Loucy (cell line): ENCODE data around the gene CIB4.
"Not testable (repeated sequence)": the region's sequence is repeated elsewhere in the genome, so short reads cannot be mapped to it uniquely, and the experiment has no call there.

Experiments
- H2AFZ ChIP-seq: fragments of 200-600 bp; sonication (generic); 2 replicates; pipeline ENCODE4 v1.6.0; 2016; ENCODE audit warnings: antibody characterized with exemption, mild to moderate bottlenecking, low read length, moderate library complexity
- H3F3A ChIP-seq: fragments of 200-600 bp; 2 replicates; pipeline ENCODE4 v1.6.0; 2016; ENCODE audit warnings: antibody characterized with exemption, low read depth, mild to moderate bottlenecking
- H3K27me3 ChIP-seq: fragments of 200-600 bp; sonication (generic); 2 replicates; pipeline ENCODE4 v1.6.1; 2014; ENCODE audit warnings: low read length, mild to moderate bottlenecking; ENCODE audit not compliant: insufficient read depth, poor library complexity, severe bottlenecking
- H3K36me3 ChIP-seq: fragments of 200-600 bp; sonication (generic); 2 replicates; pipeline ENCODE4 v1.6.1; 2016; ENCODE audit warnings: low read length; ENCODE audit not compliant: insufficient read depth
- H3K4me1 ChIP-seq: fragments of 200-600 bp; sonication (generic); 2 replicates; pipeline ENCODE4 v1.5.1; 2014; ENCODE audit warnings: low read length, mild to moderate bottlenecking; ENCODE audit not compliant: insufficient read depth, poor library complexity, severe bottlenecking
- H3K4me2 ChIP-seq: fragments of 200-600 bp; sonication (generic); 2 replicates; pipeline ENCODE4 v1.6.0; 2014; ENCODE audit warnings: antibody characterized with exemption, low read length, low read depth, mild to moderate bottlenecking; ENCODE audit not compliant: poor library complexity, severe bottlenecking
- H3K4me3 ChIP-seq: fragments of 200-600 bp; sonication (generic); 2 replicates; pipeline ENCODE4 v1.5.1; 2014; ENCODE audit warnings: low read length, mild to moderate bottlenecking, mixed read lengths; ENCODE audit not compliant: poor library complexity, severe bottlenecking
- H3K79me2 ChIP-seq: fragments of 200-600 bp; sonication (generic); 2 replicates; pipeline ENCODE4 v1.6.1; 2014; ENCODE audit warnings: low read length; ENCODE audit not compliant: insufficient read depth
- H3K9ac ChIP-seq: fragments of 200-600 bp; sonication (generic); 2 replicates; pipeline ENCODE4 v1.6.0; 2014; ENCODE audit warnings: mild to moderate bottlenecking, low read depth, low read length, moderate library complexity; ENCODE audit not compliant: poor library complexity, severe bottlenecking
- H3K9me2 ChIP-seq: fragments of 200-600 bp; sonication (generic); replicated peaks from 2 replicates; pipeline ENCODE4 v1.6.1; 2016; ENCODE audit warnings: low read depth, low read length, mixed read lengths
- H3K9me3 ChIP-seq: fragments of 200-600 bp; sonication (generic); 2 replicates; pipeline ENCODE4 v1.6.1; 2014; ENCODE audit warnings: mild to moderate bottlenecking, antibody characterized with exemption, low read length, low read depth; ENCODE audit not compliant: insufficient read depth
- H4K20me1 ChIP-seq: fragments of 200-600 bp; sonication (generic); 2 replicates; pipeline ENCODE4 v1.6.0; 2014; ENCODE audit warnings: antibody characterized with exemption, low read length, mild to moderate bottlenecking; ENCODE audit not compliant: insufficient read depth, poor library complexity, severe bottlenecking
- CTCF ChIP-seq: fragments of 200-600 bp; sonication (generic); conservative IDR thresholded peaks from 2 replicates; pipeline ENCODE4 v1.5.1; 2014; ENCODE audit warnings: mild to moderate bottlenecking, antibody characterized with exemption, low read length
- EZH2phosphoT487 ChIP-seq: fragments of 200-600 bp; IDR thresholded peaks from 2 replicates; pipeline ENCODE4 v1.6.1; 2018; ENCODE audit warnings: antibody characterized with exemption, mild to moderate bottlenecking, moderate library complexity, borderline replicate concordance

The CIB4 gene

GRCh38 chr2:26655611-26656195 lies 14.5 kb upstream of the CIB4 start:
- Histone ChIP-seq H3K9ac (no peak overlapping the region), H4K20me1 (no peaks in the 10 kb centered on the region), H3K4me1 (no peaks in the 10 kb centered on the region), H3K4me3 (no peak overlapping the region), H3K36me3 (no peaks in the 10 kb centered on the region), H3F3A (no peaks in the 10 kb centered on the region), H3K9me3 (peaks cover 13% of the 10 kb centered on the region; the same call in 1 of the 2 replicates), H3K9me2 (no peaks in the 10 kb centered on the region), H3K79me2 (no peaks in the 10 kb centered on the region), H3K4me2 (no peak overlapping the region), H3K27me3 (no peaks in the 10 kb centered on the region), H2AFZ (no peak overlapping the region)
- no peak for TF ChIP-seq CTCF
- TF ChIP-seq EZH2phosphoT487: no peak

- H3K4me3 ChIP-seq, H3K9me3 ChIP-seq, H3F3A ChIP-seq, H3K79me2 ChIP-seq, H2AFZ ChIP-seq, H3K9ac ChIP-seq, H3K9me2 ChIP-seq, H3K27me3 ChIP-seq, H3K4me2 ChIP-seq, H3K4me1 ChIP-seq, H4K20me1 ChIP-seq, H3K36me3 ChIP-seq: not testable (repeated sequence)
Observed at GRCh38 chr2:26655120-26655519, 14.0 kb upstream of the CIB4 start.

- no peaks in the 10 kb centered on the region for H3K79me2 ChIP-seq
- H2AFZ ChIP-seq: no peak overlapping the region
- TF ChIP-seq CTCF (no peak), EZH2phosphoT487 (no peak)
- no peak overlapping the region for H3K4me3 ChIP-seq
- H4K20me1 ChIP-seq: no peaks in the 10 kb centered on the region
- H3K9ac ChIP-seq: no peak overlapping the region
- H3F3A ChIP-seq: no peaks in the 10 kb centered on the region
- H3K4me1 ChIP-seq: no peaks in the 10 kb centered on the region
- no peaks in the 10 kb centered on the region for H3K9me2 ChIP-seq
- H3K9me3 ChIP-seq: no peaks in the 10 kb centered on the region
- H3K27me3 ChIP-seq: no peaks in the 10 kb centered on the region
- no peak overlapping the region for H3K4me2 ChIP-seq
- H3K36me3 ChIP-seq: no peaks in the 10 kb centered on the region
Observed at GRCh38 chr2:26654061-26654340, 12.8 kb upstream of the CIB4 start.

- Histone ChIP-seq H3K9me3 (no peaks in the 10 kb centered on the region), H3K9ac (no peak overlapping the region), H3K27me3 (no peaks in the 10 kb centered on the region), H3K4me2 (no peak overlapping the region), H4K20me1 (no peaks in the 10 kb centered on the region), H3K9me2 (no peaks in the 10 kb centered on the region), H2AFZ (no peak overlapping the region), H3K4me3 (no peak overlapping the region), H3K36me3 (no peaks in the 10 kb centered on the region), H3K4me1 (no peaks in the 10 kb centered on the region), H3K79me2 (no peaks in the 10 kb centered on the region), H3F3A (no peaks in the 10 kb centered on the region)
- TF ChIP-seq CTCF (no peak), EZH2phosphoT487 (no peak)
Observed at GRCh38 chr2:26653207-26654060, 12.3 kb upstream of the CIB4 start.
